ENCODE results near the gene ATP6V0A1.
"Not testable (repeated sequence)": the region's sequence is repeated elsewhere in the genome, so short reads cannot be mapped to it uniquely, and the experiment has no call there.

Gene ATP6V0A1

DNA sequence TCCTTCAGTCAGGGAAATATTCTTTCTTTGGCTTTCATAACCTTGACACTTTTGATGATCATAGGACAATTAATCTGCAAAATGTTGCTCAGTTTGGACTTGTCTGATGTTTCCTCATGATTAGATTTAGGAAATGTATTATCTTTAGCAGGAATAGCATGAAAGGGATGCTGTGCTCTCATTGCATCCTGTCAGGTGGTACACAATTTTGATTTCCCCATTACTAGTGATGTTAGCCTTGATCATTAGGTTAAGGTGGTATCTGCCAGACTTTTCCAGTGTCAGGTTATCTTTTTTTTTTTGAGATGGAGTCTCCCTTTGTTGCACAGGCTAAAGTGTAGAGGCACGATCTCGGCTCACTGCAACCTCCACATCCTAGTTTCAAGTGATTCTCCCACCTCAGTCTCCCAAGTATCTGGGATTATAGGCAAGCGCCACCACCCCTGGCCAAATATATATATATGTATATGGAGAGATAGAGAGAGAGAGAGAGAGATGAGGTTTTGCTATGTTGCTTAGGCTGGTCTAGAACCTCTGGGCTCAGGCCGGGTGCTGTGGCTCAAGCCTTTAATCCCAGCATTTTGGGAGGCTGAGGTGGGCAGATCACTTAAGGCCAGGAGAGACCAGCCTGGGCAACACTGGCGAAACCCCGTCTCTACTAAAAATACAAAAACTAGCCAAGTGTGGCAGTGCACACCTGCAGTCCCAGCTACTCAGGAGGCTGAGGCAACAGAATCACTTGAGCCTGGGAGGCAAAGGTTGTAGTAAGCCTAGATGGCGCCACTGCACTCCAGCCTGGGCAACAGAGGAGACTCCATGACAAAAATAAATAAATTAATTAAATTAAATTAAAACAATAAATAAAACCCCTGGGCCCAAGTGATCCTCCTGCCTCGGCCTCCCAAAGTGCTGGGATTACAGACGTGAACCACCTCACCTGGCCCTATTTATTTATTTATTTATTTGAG lies 19.8 kb upstream of the ATP6V0A1 start:
- H3K4me3 ChIP-seq (ENCODE audit: low read depth, low read length) = no peak overlapping the region
- H3K27me3 ChIP-seq (ENCODE audit: control insufficient read depth, insufficient read depth, low read length) = no peaks in the 10 kb centered on the region
- no peaks in the 10 kb centered on the region for H3K36me3 ChIP-seq (ENCODE audit: control insufficient read depth, insufficient read depth, low read length)
- H3K9me3 ChIP-seq (ENCODE audit: control insufficient read depth, insufficient read depth, low read depth, low read length) = no peaks in the 10 kb centered on the region
- H3K9ac ChIP-seq (ENCODE audit: low read length) = no peak overlapping the region
- H3K27ac ChIP-seq (ENCODE audit: low read depth, low read length) = no peak overlapping the region
- no peaks in the 10 kb centered on the region for H3K4me1 ChIP-seq (ENCODE audit: control insufficient read depth, insufficient read depth, low read length)

DNA sequence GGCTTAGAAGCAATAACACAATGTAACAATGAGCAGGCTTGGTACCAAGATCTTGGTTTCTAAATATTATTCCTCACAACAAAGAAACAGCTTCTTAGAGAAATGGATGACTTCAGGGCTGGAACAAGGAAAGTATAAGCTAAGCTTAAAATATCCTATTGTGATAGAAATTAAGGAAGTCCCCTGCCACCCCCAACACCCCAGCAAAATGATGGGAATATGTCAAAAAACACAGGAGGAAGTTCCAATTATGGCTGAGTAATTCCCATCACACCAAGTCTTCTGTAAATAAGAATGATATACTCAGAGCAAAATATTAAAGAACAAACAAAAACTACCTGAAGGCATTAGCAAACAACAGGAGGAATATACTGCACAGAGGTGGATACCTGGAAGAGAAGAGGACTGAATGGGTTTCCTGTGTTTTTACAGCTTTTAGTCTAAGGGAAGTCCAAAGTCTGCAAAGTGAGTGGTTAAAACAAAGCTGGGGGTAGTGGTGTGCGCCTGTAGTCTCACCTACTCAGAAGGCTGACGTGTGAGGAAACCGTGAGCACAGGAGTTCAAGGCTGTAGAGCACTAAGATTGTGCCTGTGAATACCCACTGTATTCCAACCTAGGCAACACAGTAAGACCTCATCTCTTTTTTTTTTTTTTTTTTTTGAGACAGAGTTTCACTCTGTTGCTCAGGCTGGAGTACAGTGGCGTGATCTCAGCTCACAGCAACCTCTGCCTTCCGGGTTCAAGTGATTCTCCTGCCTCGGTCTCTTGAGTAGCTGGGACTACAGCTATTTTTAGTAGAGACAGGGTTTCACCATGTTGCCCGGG lies 17.1 kb upstream of the ATP6V0A1 start:
- no peaks in the 10 kb centered on the region for H3K9me3 ChIP-seq (ENCODE audit: control insufficient read depth, insufficient read depth, low read depth, low read length)
- H3K27ac ChIP-seq (ENCODE audit: low read depth, low read length) = no peak overlapping the region
- H3K27me3 ChIP-seq (ENCODE audit: control insufficient read depth, insufficient read depth, low read length) = no peaks in the 10 kb centered on the region
- no peak overlapping the region for H3K9ac ChIP-seq (ENCODE audit: low read length)
- no peaks in the 10 kb centered on the region for H3K4me1 ChIP-seq (ENCODE audit: control insufficient read depth, insufficient read depth, low read length)
- H3K36me3 ChIP-seq (ENCODE audit: control insufficient read depth, insufficient read depth, low read length) = no peaks in the 10 kb centered on the region
- H3K4me3 ChIP-seq (ENCODE audit: low read depth, low read length) = no peak overlapping the region

DNA sequence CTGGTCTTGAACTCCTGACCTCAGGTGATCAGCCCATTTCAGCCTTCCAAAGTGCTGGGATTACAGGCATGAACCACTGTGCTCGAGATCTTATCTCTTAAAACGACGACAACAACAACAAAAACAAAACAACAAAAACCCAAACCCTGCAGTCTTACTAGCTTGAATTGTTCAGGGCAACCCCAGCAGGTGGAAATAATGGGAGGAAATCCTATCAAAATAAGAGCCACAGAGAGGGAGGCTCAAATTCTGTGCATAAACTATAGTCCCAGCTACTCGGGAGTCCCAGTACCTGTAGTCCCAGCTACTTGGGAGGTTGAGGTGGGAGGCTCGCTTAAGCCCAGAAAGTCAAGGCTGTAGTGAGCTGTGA lies 16.5 kb upstream of the ATP6V0A1 start:
- Histone ChIP-seq H3K9me3 (ENCODE audit: control insufficient read depth, insufficient read depth, low read depth, low read length) (0 out of 2 replicates have a peak, but pooled peaks cover under 1% of the 10 kb centered on the region), H3K9ac (ENCODE audit: low read length) (no peak overlapping the region)

DNA sequence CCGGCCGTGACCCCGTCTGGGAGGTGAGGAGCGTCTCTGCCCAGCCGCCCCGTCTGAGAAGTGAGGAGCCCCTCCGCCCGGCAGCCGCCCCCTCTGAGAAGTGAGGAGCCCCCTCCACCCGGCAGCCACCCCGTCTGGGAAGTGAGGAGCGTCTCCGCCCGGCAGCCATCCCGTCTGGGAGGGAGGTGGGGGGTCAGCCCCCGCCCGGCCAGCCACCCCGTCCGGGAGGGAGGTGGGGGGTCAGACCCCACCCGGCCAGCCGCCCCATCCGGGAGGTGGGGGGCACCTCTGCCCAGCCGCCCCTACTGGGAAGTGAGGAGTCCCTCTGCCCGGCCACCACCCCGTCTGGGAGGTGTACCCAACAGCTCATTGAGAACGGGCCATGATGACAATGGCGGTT lies 9.5 kb upstream of the ATP6V0A1 start:
- H3K4me3 ChIP-seq (ENCODE audit: low read depth, low read length); H3K36me3 ChIP-seq (ENCODE audit: control insufficient read depth, insufficient read depth, low read length); H3K27ac ChIP-seq (ENCODE audit: low read depth, low read length); H3K4me1 ChIP-seq (ENCODE audit: control insufficient read depth, insufficient read depth, low read length); H3K9me3 ChIP-seq (ENCODE audit: control insufficient read depth, insufficient read depth, low read depth, low read length); H3K9ac ChIP-seq (ENCODE audit: low read length); H3K27me3 ChIP-seq (ENCODE audit: control insufficient read depth, insufficient read depth, low read length): not testable (repeated sequence)

More for the DNA sequence above, 16.5 kb upstream of the ATP6V0A1 start:
- Histone ChIP-seq H3K27ac (ENCODE audit: low read depth, low read length) (no peak overlapping the region), H3K4me1 (ENCODE audit: control insufficient read depth, insufficient read depth, low read length) (no peaks in the 10 kb centered on the region), H3K4me3 (ENCODE audit: low read depth, low read length) (no peak overlapping the region), H3K27me3 (ENCODE audit: control insufficient read depth, insufficient read depth, low read length) (no peaks in the 10 kb centered on the region), H3K36me3 (ENCODE audit: control insufficient read depth, insufficient read depth, low read length) (no peaks in the 10 kb centered on the region)

DNA sequence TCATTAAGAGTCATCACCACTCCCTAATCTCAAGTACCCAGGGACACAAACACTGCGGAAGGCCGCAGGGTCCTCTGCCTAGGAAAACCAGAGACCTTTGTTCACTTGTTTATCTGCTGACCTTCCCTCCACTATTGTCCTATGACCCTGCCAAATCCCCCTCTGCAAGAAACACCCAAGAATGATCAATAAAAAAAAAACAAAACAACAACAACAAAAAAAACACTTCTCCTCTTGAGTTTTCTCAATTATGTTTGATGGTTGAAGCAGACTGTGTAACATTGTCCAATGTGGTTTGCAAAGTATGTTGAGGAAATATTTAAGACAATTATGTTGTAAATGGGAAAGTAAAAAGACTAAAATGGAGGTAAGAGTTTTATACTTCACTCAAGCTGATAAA lies 8.8 kb upstream of the ATP6V0A1 start:
- not testable (repeated sequence) for H3K4me1 ChIP-seq (ENCODE audit: control insufficient read depth, insufficient read depth, low read length); H3K4me3 ChIP-seq (ENCODE audit: low read depth, low read length)

DNA sequence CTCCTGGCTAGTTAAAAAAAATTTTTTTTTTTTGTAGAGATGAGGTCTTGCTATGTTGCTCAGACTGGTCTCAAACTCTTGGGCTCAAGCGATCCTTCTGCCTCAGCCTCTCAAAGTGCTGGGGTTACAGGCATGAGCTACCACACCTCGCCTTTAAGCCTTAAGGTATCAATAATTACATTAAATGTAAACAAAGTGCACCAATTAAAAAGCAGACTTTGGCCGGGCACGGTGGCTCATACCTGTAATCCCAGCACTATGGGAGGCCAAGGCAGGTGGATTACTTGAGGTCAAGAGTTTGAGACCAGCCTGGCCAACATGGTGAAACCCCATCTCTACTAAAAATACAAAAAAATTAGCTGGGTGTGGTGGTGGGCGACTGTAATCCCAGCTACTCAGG lies 7.4 kb upstream of the ATP6V0A1 start:
- H3K36me3 ChIP-seq (ENCODE audit: control insufficient read depth, insufficient read depth, low read length); H3K9me3 ChIP-seq (ENCODE audit: control insufficient read depth, insufficient read depth, low read depth, low read length); H3K4me1 ChIP-seq (ENCODE audit: control insufficient read depth, insufficient read depth, low read length); H3K4me3 ChIP-seq (ENCODE audit: low read depth, low read length); H3K27me3 ChIP-seq (ENCODE audit: control insufficient read depth, insufficient read depth, low read length); H3K9ac ChIP-seq (ENCODE audit: low read length); H3K27ac ChIP-seq (ENCODE audit: low read depth, low read length): not testable (repeated sequence)

More for the DNA sequence above, 8.8 kb upstream of the ATP6V0A1 start:
- H3K9ac ChIP-seq (ENCODE audit: low read length); H3K36me3 ChIP-seq (ENCODE audit: control insufficient read depth, insufficient read depth, low read length); H3K27me3 ChIP-seq (ENCODE audit: control insufficient read depth, insufficient read depth, low read length); H3K9me3 ChIP-seq (ENCODE audit: control insufficient read depth, insufficient read depth, low read depth, low read length); H3K27ac ChIP-seq (ENCODE audit: low read depth, low read length): not testable (repeated sequence)

DNA sequence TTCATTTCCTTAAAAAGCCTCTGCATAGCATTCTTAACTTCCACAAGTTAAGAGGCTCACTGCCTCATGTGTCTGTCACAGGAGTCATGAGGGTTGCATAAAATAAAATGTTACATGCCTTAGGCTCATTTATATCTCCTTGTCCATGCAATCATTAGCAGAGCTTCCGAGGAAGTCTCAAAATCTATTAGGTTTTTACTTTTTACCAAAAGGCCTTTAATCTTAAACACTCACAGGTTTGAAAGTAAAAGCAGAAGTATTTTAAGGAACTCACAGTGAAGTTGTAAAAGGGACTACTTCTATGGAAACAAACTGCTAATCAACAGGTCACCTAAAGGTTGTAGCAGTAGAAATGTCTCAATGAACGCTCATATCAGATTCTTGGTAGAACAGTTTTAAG lies 5.2 kb upstream of the ATP6V0A1 start:
- no peak overlapping the region for H3K9ac ChIP-seq (ENCODE audit: low read length)
- no peaks in the 10 kb centered on the region for H3K27me3 ChIP-seq (ENCODE audit: control insufficient read depth, insufficient read depth, low read length)

DNA sequence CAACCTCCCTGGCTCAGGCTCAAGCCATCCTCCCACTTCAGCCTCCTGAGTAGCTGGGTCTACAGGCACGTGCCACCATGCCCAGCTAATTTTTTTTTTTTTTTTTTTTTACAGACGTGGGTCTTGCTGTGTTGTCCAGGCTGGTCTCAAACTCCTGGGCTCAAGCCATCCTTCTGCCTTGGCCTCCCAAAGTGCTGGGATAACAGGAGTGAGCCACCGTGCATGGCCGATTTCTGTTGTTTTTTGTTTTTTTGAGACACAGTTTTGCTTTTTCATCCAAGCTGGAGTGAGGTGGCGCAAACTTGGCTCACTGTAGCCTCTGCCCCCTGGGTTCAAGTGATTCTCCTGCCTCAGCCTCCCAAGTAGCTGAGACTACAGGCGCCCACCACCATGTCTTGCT lies 3.7 kb upstream of the ATP6V0A1 start:
- not testable (repeated sequence) for H3K4me3 ChIP-seq (ENCODE audit: low read depth, low read length); H3K9me3 ChIP-seq (ENCODE audit: control insufficient read depth, insufficient read depth, low read depth, low read length); H3K27ac ChIP-seq (ENCODE audit: low read depth, low read length); H3K9ac ChIP-seq (ENCODE audit: low read length); H3K36me3 ChIP-seq (ENCODE audit: control insufficient read depth, insufficient read depth, low read length); H3K27me3 ChIP-seq (ENCODE audit: control insufficient read depth, insufficient read depth, low read length)
- H3K4me1 ChIP-seq (ENCODE audit: control insufficient read depth, insufficient read depth, low read length) = peaks cover 13% of the 10 kb centered on the region

More for the DNA sequence above, 5.2 kb upstream of the ATP6V0A1 start:
- peaks cover 5% of the 10 kb centered on the region; the same call in 1 of the 2 replicates for H3K4me1 ChIP-seq (ENCODE audit: control insufficient read depth, insufficient read depth, low read length)
- no peaks in the 10 kb centered on the region for H3K36me3 ChIP-seq (ENCODE audit: control insufficient read depth, insufficient read depth, low read length)
- H3K9me3 ChIP-seq (ENCODE audit: control insufficient read depth, insufficient read depth, low read depth, low read length) = no peaks in the 10 kb centered on the region
- no peak overlapping the region for H3K4me3 ChIP-seq (ENCODE audit: low read depth, low read length)
- H3K27ac ChIP-seq (ENCODE audit: low read depth, low read length) = no peak overlapping the region

DNA sequence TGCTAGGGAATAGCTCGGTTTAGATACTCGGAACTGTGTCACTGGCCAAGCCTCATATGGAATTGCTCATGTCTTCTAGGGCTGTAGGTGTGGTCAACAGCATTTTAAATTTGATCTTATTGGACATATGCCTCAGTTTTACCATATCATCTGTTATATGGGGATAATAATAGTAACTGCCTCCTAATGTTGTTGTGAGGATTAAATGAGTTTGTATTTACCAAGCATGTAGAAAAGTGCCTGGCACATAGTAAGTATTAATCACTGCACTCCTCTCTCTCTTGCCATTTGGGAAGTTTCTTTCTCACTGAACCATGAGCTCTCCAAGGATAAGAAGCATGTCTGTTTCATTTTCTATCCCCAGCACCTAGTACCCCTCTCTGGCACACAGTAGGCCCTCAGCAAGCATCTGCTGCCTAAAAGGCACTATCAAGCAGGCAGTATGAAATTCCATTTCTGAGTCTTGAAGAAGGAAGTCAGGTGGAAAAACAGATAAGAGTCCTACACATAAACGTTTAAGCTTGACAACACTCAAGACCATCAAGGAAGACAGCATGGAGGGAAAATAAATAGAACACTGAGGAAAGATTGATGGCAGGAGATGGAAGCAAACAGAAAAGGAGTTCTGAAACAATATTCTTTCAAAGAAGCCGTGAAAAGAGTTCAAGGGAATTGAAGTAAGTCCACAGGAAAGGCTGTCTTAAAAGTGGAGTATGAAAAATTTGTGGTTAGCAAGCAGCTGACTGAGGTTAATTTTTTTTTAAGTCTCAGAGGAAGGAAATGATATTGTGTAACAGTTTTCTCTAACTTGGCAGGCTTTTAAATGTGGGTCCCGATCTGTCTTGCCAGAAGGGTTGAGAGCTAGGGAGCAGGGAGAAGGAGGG lies 2.2 kb upstream of the ATP6V0A1 start:
- Histone ChIP-seq H3K4me3 (ENCODE audit: low read depth, low read length) (no peak overlapping the region), H3K27me3 (ENCODE audit: control insufficient read depth, insufficient read depth, low read length) (no peaks in the 10 kb centered on the region), H3K27ac (ENCODE audit: low read depth, low read length) (no peak overlapping the region), H3K36me3 (ENCODE audit: control insufficient read depth, insufficient read depth, low read length) (peaks cover 4% of the 10 kb centered on the region), H3K9me3 (ENCODE audit: control insufficient read depth, insufficient read depth, low read depth, low read length) (no peaks in the 10 kb centered on the region), H3K9ac (ENCODE audit: low read length) (no peak overlapping the region), H3K4me1 (ENCODE audit: control insufficient read depth, insufficient read depth, low read length) (peaks cover 18% of the 10 kb centered on the region)

DNA sequence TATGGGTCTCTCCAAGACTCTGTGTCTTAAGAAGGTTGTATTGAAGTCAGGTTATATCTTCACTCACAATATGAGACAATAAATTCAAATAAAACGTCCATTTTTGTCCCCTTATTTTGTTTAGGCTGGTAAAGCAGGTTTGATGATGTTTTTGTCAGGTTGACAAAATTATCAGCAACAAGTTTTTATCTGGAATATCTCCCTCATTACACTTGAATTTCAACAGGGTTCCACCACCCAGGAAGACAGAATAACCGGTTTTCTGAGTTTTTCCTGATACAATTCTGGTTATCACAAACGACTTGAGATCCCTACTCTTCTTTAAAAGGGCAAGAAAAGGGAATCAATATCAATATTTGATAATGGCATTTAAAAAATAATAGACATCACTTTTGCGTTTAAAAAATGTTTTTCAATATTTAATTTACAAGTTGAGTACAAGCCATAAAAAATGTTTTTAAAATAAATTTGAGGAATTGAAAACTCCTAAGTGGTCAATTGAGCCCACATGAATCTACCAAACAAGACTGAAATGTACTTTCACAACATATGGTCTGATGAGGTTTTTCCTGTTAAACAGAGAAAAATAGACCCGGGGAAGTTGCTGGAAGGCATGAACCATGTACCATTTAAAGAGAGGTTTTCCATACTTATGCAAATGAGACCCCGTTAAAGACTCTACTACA lies 1.4 kb upstream of the ATP6V0A1 start:
- H3K36me3 ChIP-seq (ENCODE audit: control insufficient read depth, insufficient read depth, low read length) = peaks cover 7% of the 10 kb centered on the region
- H3K27me3 ChIP-seq (ENCODE audit: control insufficient read depth, insufficient read depth, low read length) = no peaks in the 10 kb centered on the region
- H3K4me1 ChIP-seq (ENCODE audit: control insufficient read depth, insufficient read depth, low read length) = peaks cover 18% of the 10 kb centered on the region
- no peak overlapping the region for H3K9ac ChIP-seq (ENCODE audit: low read length)
- no peaks in the 10 kb centered on the region for H3K9me3 ChIP-seq (ENCODE audit: control insufficient read depth, insufficient read depth, low read depth, low read length)
- H3K4me3 ChIP-seq (ENCODE audit: low read depth, low read length) = no peak overlapping the region
- H3K27ac ChIP-seq (ENCODE audit: low read depth, low read length) = no peak overlapping the region
